Dermis microvascular lymphatic vessel endothelial cell (primary cell): ENCODE results near the gene OAT. TPM values are rescaled to one million over a fixed set of nuclear protein-coding genes. Genes with fewer than 3 reads are reported as not detected.

Source experiments
- DNase-seq, 2 donors: peaks; one replicate each; pipeline versions ENCODE4 v3.0.0 to v3.0.0-alpha.2; 2010; ENCODE audit warnings: low read depth in 2 of 2
- total RNA-seq: library from RNA; depleted of rRNA; stranded (reverse); fragments of >200 nt; gene quantifications from 2 replicates; pipeline ENCODE4 v1.2.1, GENCODE V29; 2014

The OAT gene
- total RNA-seq, 1 donor from 2014 or later: 109 TPM

DNA sequence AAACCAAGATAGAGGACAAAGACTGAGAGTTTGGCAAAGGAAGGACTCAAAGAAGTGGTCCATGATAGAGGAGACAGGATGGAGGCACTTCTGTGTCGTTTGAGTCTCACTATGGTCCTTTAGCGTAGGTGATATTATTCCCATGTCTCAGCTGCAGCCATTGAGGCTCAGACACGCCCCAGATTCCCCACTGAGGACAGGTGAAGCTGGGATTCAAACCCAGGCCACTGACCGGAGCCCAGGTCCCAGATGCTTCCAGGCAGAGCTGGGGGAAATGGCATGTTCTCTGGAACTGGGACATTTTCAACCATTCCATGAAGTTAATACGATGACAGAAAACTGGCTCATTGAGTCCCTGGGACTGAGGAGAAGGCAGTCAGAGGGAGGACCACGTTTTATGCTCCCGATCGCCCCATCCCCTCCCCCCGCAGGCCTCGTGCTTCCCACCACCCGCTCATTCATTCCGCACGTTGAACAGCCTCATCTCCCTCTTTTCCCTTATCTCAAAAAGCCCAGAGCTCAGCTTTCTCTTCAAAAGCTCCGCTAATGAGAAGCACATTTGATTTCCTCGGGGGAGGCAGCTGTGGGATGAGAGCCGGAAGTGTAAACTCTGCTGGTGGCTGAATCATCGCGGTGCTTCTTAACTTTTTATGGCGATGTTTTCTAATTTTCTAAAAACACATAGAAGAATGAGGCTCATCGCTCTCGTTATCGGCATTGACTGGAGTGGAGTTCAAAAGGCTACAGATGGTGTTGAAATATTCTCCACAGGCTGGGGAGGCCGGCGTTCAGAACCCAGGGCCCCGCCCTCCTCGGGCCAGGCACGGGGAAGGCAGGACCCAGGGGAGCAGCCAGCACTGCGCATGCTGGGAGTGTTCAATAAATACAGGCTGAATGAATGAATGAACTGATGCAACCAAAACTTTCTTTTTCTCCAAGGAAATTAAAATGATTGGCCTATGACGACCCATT lies 64.0 kb downstream of the OAT start:
- DNase-seq: peak in 1 of 2 donors; percentile 22

DNA sequence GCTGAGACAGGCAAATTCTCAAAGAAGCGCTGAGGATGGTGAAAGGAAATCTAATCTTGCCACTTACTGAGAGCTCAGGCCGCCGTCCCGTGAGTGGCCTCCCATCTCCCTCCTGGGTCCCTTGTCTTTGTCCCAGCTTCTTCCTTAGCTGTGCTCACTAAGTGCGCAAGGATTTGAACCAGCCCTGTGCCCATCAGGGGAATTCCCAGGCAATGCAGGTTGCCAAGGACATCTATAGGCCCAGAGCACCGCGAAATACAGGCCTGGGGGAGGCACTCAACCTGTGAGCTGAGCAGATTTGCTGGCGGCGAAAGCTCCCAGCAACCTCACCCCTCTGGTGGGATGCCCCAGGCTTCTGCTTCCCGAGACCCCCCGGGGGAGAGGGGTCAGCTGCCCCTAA lies 64.8 kb downstream of the OAT start:
- DNase-seq: no peak

DNA sequence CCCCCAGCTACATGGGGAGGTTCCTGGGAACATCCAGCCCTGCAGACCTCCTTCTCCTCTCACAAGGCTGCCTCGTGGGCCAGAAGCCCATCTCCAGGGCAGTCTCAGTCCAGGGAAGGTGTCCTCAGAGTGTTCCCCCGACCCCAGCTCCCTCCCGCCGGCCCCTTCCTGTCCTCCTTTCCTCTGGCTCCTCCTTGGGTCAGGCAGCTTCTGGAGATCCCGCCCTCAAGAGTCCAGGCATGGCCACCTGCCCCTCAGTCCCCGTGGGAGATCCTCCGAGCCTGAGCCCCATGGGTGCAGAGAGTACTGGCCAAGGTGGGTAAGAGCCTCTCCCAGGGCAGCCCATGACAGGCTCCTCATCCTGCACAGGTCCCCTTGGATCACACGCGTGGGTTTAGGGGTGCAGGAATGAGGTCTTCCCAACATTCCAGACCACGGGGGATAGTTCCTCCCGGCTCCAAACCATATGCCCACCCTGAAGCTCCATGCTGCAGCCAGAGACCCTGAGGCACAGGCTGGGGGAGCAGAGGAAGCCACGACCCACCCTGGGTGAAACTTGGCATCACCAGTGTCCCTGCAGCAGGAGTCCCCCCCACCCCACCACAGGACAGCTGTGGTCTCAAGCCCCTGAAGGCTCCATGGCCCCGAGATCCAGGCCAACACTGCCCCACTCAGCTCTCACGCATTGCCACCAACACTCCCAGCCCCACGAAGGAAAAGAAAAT lies 65.5 kb downstream of the OAT start:
- DNase-seq: no peak

DNA sequence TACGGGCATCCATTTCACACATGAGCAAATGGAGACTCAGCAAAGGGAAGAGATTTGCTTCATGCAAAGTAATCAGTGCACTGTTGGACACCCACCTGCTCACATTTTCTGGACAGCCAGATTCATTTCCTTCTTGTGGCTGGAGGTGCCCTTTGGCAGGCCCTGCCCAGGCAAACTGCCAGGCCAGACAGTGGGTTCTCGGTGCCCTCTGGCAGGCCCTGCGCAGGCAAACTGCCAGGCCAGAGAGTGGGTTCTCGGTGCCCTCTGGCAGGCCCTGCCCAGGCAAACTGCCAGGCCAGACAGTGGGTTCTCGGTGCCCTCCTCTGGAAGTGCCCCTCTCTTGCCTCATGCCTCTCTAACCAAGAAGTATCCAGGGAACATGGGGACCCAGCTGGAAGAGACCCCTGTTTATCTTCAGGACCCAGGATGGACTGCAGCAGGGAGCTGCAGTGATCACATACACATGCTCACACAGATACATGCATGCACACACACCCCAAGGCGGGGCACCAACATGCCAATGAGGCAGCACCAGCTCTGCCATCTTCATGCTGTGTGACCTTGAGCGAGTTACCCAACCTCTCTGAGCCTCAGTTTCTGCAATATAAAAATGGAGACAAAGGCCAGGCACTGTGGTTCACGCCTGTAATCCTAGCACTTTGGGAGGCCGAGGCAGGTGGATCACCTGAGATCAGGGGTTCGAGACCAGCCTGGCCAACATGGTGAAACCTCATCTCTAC lies 67.1 kb downstream of the OAT start:
- DNase-seq: no peak

DNA sequence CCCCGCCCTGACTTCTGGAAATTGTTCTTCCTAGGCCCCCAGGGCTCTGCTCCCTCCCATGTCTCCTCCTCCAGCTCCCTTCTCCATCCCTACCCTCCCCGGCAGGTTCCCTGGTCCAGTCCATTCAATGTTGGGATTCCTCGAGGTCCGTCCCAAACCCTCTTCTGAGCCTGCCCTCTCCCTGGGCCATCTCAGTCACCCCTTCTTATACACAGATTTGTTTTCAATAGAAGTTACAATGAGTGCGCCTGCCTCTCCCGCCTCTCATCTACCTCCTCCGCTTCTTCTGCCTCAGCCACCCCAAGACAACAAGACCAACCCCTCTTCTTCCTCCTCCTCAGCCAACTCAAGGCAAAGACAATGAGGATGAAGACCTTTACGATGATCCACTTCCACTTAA lies 67.9 kb downstream of the OAT start:
- no peak for DNase-seq

DNA sequence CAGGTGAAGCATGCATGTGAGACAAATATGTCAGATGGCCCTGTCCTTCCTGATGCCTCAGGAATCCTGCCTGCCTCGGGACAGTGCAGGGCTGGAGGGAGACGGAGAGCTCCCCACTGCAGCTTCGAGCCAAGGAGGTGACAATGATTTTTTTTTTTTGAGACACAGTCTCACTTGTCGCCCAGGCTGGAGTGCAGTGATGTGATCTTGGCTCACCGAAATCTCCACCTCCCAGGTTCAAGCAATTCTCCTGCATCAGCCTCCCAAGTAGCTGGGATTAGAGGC lies 68.8 kb downstream of the OAT start:
- no peak for DNase-seq

DNA sequence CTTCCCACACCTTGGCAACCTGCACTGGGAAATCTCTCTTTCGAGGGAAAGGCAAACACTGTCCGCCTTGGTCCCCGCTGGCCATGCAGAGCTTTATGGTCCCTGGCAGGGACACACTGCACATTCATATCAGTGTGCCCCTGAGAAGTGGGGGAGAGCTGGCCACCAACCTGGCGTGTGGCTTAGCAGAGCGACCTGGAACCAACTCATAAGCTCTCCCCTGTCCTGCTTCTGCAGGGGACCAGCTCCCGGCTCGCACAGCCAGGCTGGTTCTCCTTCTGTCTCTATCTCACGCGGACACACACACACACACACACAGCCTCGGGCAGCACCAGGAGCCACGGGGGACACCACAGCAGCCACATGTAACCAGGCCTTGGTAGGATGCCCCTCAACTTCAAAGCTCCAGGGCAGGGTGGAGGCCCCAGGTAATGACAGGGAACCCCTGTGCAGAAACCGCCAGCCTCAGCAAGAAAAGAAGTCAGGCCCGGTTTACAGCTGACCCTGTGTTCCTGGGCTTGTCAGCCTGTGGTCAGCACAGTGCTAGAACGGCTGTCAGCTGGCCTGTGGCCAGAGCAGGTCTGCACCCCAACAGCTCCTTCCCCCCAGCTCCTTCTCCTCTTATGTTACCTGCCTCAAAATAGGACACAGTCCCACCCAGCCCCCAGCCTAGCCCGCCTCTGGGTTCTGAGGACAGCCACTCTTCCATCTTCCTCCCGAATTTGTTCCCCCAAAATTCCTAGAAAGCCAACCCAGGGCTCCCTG lies 69.3 kb downstream of the OAT start:
- DNase-seq: no peak

DNA sequence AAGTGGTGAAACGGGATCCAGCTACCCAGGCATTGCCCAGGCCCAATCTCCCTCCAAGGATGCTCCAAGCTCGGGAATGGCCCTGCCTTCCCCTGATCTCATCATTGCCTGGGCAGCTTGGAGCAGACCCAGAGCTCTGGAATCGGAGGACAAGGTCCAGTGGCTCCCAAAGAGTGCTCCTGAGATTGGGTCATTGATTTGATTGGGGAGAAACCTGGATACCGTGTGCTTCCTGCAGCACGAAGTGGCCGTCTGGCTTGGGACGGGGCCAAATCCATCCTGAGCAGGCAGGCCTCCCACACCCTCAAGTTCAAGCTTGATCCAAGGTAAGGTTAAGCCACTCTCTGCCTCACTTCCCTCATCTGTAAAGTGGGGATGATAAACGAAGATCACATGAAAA lies 69.9 kb downstream of the OAT start:
- no peak for DNase-seq

DNA sequence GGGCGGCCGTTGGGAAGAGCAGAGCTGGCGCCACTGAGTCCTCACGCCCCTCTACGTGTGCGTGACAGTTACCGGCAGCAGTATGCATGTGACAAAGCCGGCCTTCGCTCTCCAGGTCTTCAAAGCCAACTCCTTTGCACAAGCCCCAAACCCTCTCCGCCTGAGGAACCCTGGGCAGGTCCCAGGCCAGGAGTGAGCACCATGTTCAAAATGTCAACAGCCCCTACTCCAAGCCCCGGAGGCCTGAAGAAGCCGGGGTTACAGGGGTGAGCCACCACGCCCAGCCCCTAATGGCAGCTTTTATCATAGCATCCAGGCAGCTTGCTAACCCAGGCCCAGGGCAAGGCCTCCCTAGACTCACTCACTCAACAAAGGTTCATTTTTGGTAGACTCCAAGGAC lies 70.8 kb downstream of the OAT start:
- no peak for DNase-seq

Other genes with a start within 250 kb of the OAT start
- gene NKX1-2, start 31.1 kb upstream of the OAT start, total RNA-seq: not detected in 2 replicates
- 4.1 and 4.6 TPM in 2 replicates for gene LHPP, start 42.9 kb upstream of the OAT start, total RNA-seq